Panc1 (cell line): ENCODE data around the gene SLC1A3. TPM values are rescaled to one million over a fixed set of nuclear protein-coding genes. Genes with fewer than 3 reads are reported as not detected.

Experiments used
- ATAC-seq: fragments of 200-7000 bp; cut with Tn5 transposase; 2 replicates; pipeline ENCODE4 v1.9.1; 2020; ENCODE audit warnings: mild to moderate bottlenecking, moderate library complexity
- BruUV-seq: library from RNA; stranded (reverse); fragments of 400-500 nt; replicated peaks from 2 replicates; lab custom pipeline; 2021; lab: Mats Ljungman, UMichigan
- CTCF ChIA-PET: fragments of 300-600 bp; sonication (Branson Sonifier 250); formaldehyde crosslinking; loops from one replicate; lab custom pipeline; 2022; ENCODE audit warnings: antibody characterized with exemption; lab: Charles Lee
- POLR2A ChIA-PET: fragments of 300-600 bp; sonication (Branson Sonifier 250); formaldehyde crosslinking; loops from one replicate; lab custom pipeline; 2022; ENCODE audit warnings: antibody characterized with exemption; lab: Charles Lee
- DNase-seq: peaks from one replicate; pipeline ENCODE4 v3.0.0-alpha.2; 2010; ENCODE audit warnings: low read depth, low spot score
- H3K27ac ChIP-seq: 2 replicates; pipeline ENCODE4 v1.5.1; 2011; ENCODE audit warnings: mild to moderate bottlenecking, low read length, inconsistent platforms
- H3K27me3 ChIP-seq: fragments of 200-500 bp; sonication (Bioruptor generic); 2 replicates; pipeline ENCODE4 v1.6.0; 2014; ENCODE audit warnings: low read length, inconsistent platforms; ENCODE audit not compliant: control insufficient read depth, insufficient read depth
- H3K36me3 ChIP-seq: fragments of 200-500 bp; sonication (Bioruptor generic); 2 replicates; pipeline ENCODE4 v1.5.1; 2014; ENCODE audit warnings: inconsistent platforms, mild to moderate bottlenecking, low read length, moderate library complexity; ENCODE audit not compliant: control insufficient read depth, insufficient read depth
- H3K4me1 ChIP-seq: 2 replicates; pipeline ENCODE4 v1.5.1; 2011; ENCODE audit warnings: inconsistent platforms, mild to moderate bottlenecking, low read length, moderate library complexity; ENCODE audit not compliant: control insufficient read depth, insufficient read depth
- H3K4me3 ChIP-seq, 2 experiments: 2 replicates each; pipeline ENCODE4 v1.5.1; 2011 to 2012; ENCODE audit warnings: low read depth in 2 of 2, low read length in 2 of 2, mild to moderate bottlenecking in 2 of 2, inconsistent platforms in 1 of 2, moderate library complexity in 1 of 2
- H3K9me3 ChIP-seq: fragments of 200-500 bp; sonication (Bioruptor generic); 2 replicates; pipeline ENCODE4 v1.5.1; 2014; ENCODE audit warnings: low read depth, mild to moderate bottlenecking, inconsistent platforms, low read length, moderate library complexity; ENCODE audit not compliant: control insufficient read depth, insufficient read depth
- POLR2AphosphoS5 ChIP-seq: IDR thresholded peaks from 2 replicates; pipeline ENCODE4 v1.6.1; 2012; ENCODE audit warnings: mild to moderate bottlenecking, low read depth, low read length, moderate library complexity
- SIN3A ChIP-seq: IDR thresholded peaks from 2 replicates; pipeline ENCODE4 v1.6.1; 2012; ENCODE audit warnings: low read depth, mild to moderate bottlenecking, low read length, moderate library complexity, borderline replicate concordance; ENCODE audit not compliant: insufficient read depth
- TCF7L2 ChIP-seq: IDR thresholded peaks from 2 replicates; pipeline ENCODE4 v1.6.1; 2011; ENCODE audit warnings: mild to moderate bottlenecking, low read depth, low read length, inconsistent platforms
- in situ Hi-C: cut with HindIII; loops from 2 replicates; pipeline ENCODE4 v1.10.0; 2016; ENCODE audit warnings: low sequenced_read_pairs, low pct_unique_long_range_greater_than_20kb
- intact Hi-C: fragments of 100-400 bp; cut with micrococcal nuclease; formaldehyde crosslinking; loops from one replicate; pipeline ENCODE4 v1.10.0; 2022; ENCODE audit not compliant: unreplicated experiment
- total RNA-seq: library from RNA; stranded (reverse); gene quantifications from one replicate; pipeline ENCODE4 v1.2.1, GENCODE V29; 2021; ENCODE audit not compliant: unreplicated experiment
- TF ChIP-seq, protein P1 (sequence below), 2 experiments: IDR thresholded peaks; 2 replicates each; pipeline ENCODE4 v1.6.1; 2011 to 2012; ENCODE audit warnings: low read depth in 2 of 2, control low read depth in 1 of 2, low read length in 1 of 2, mild to moderate bottlenecking in 1 of 2, moderate library complexity in 1 of 2; ENCODE audit not compliant: insufficient read depth in 1 of 2
- TF ChIP-seq, protein P2 (sequence below): fragments of 450-650 bp; IDR thresholded peaks from 2 replicates; pipeline ENCODE4 v1.5.1; 2017; ENCODE audit warnings: mild to moderate bottlenecking

Gene SLC1A3
- total RNA-seq, 1 experiment from 2014 or later, result 0.13 TPM

DNA sequence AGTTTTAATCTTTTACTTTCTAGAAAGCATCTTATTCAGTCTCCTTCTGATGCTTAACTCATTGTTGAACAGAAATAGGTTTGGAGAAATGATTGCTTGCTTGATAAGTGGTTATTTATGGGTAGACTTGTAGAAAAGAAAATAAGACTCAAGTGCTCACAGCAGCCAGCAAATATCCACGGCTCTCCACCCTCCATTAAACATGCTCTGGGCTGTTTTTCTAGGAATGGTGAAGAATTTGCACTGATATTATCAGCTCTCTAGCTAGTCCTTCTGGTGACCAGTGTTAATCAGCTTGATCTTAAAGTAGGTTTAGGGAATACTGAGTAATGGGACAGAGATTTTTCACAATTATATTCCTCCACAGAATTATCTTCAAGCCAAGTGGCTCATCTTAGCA is 60.6 kb downstream of the SLC1A3 start:
- ATAC-seq, result no peak
- no peak for DNase-seq
- Histone ChIP-seq H3K36me3 (no peaks in the 10 kb centered on the region), H3K27ac (no peak overlapping the region), H3K27me3 (peaks cover 3% of the 10 kb centered on the region), H3K4me3 (no peak overlapping the region), H3K9me3 (no peaks in the 10 kb centered on the region), H3K4me1 (no peaks in the 10 kb centered on the region)
- no TSS peak for BruUV-seq
- TF ChIP-seq, protein P1, sequence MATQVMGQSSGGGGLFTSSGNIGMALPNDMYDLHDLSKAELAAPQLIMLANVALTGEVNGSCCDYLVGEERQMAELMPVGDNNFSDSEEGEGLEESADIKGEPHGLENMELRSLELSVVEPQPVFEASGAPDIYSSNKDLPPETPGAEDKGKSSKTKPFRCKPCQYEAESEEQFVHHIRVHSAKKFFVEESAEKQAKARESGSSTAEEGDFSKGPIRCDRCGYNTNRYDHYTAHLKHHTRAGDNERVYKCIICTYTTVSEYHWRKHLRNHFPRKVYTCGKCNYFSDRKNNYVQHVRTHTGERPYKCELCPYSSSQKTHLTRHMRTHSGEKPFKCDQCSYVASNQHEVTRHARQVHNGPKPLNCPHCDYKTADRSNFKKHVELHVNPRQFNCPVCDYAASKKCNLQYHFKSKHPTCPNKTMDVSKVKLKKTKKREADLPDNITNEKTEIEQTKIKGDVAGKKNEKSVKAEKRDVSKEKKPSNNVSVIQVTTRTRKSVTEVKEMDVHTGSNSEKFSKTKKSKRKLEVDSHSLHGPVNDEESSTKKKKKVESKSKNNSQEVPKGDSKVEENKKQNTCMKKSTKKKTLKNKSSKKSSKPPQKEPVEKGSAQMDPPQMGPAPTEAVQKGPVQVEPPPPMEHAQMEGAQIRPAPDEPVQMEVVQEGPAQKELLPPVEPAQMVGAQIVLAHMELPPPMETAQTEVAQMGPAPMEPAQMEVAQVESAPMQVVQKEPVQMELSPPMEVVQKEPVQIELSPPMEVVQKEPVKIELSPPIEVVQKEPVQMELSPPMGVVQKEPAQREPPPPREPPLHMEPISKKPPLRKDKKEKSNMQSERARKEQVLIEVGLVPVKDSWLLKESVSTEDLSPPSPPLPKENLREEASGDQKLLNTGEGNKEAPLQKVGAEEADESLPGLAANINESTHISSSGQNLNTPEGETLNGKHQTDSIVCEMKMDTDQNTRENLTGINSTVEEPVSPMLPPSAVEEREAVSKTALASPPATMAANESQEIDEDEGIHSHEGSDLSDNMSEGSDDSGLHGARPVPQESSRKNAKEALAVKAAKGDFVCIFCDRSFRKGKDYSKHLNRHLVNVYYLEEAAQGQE (IDR thresholded peaks at IDR 0.05; ENCODE audit: insufficient read depth in 1 of 2, low read depth in 2 of 2, low read length in 1 of 2), result no peak
- TF ChIP-seq SIN3A (no peak), TCF7L2 (no peak), POLR2AphosphoS5 (no peak)
- TF ChIP-seq, protein P2, sequence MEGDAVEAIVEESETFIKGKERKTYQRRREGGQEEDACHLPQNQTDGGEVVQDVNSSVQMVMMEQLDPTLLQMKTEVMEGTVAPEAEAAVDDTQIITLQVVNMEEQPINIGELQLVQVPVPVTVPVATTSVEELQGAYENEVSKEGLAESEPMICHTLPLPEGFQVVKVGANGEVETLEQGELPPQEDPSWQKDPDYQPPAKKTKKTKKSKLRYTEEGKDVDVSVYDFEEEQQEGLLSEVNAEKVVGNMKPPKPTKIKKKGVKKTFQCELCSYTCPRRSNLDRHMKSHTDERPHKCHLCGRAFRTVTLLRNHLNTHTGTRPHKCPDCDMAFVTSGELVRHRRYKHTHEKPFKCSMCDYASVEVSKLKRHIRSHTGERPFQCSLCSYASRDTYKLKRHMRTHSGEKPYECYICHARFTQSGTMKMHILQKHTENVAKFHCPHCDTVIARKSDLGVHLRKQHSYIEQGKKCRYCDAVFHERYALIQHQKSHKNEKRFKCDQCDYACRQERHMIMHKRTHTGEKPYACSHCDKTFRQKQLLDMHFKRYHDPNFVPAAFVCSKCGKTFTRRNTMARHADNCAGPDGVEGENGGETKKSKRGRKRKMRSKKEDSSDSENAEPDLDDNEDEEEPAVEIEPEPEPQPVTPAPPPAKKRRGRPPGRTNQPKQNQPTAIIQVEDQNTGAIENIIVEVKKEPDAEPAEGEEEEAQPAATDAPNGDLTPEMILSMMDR, result no peak
- in situ Hi-C loops, result no loop called here
- intact Hi-C loops, result no loop called here
- CTCF ChIA-PET, result no interaction called here
- POLR2A ChIA-PET, result no interaction called here

DNA sequence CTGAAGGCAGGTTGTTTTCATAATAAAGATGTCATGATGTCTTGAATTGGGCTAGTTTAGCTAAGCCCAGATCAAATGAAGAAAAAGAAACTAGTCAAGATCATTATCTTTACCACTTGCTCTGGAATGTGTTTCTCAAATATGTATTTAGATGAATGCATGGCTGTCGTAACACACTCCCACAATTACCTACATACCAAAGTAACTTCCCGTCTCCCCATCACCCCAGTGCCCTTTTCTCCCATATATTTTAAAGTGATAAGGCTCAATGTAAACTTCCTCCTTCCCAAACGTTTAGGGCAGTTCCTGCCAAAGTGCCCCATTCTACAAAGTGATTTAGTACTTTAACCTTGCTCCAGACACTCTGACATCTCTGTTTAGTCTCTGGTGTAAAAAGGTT is 61.4 kb downstream of the SLC1A3 start:
- TF ChIP-seq, protein P1 (IDR thresholded peaks at IDR 0.05; ENCODE audit: insufficient read depth in 1 of 2, low read depth in 2 of 2, low read length in 1 of 2), result no peak
- no peak for TF ChIP-seq TCF7L2
- TF ChIP-seq SIN3A, result no peak
- no peak for TF ChIP-seq POLR2AphosphoS5
- Histone ChIP-seq H3K9me3 (no peaks in the 10 kb centered on the region), H3K27me3 (peaks cover 3% of the 10 kb centered on the region), H3K27ac (no peak overlapping the region), H3K36me3 (no peaks in the 10 kb centered on the region), H3K4me1 (no peaks in the 10 kb centered on the region), H3K4me3 (no peak overlapping the region)
- CTCF ChIA-PET, result no interaction called here
- no peak for ATAC-seq
- intact Hi-C loops (no loop called here), in situ Hi-C loops (no loop called here)
- no TSS peak for BruUV-seq
- no peak for DNase-seq
- POLR2A ChIA-PET, result no interaction called here
